Limb (tissue), 2 donors: Measurements from ENCODE around the gene TXNIP.

Experiments
- DNase-seq, 2 donors: peaks; one replicate each; pipeline ENCODE4 v3.0.0-alpha.2; 2016; ENCODE audit errors: extremely low spot score in 2 of 2

The TXNIP gene

DNA sequence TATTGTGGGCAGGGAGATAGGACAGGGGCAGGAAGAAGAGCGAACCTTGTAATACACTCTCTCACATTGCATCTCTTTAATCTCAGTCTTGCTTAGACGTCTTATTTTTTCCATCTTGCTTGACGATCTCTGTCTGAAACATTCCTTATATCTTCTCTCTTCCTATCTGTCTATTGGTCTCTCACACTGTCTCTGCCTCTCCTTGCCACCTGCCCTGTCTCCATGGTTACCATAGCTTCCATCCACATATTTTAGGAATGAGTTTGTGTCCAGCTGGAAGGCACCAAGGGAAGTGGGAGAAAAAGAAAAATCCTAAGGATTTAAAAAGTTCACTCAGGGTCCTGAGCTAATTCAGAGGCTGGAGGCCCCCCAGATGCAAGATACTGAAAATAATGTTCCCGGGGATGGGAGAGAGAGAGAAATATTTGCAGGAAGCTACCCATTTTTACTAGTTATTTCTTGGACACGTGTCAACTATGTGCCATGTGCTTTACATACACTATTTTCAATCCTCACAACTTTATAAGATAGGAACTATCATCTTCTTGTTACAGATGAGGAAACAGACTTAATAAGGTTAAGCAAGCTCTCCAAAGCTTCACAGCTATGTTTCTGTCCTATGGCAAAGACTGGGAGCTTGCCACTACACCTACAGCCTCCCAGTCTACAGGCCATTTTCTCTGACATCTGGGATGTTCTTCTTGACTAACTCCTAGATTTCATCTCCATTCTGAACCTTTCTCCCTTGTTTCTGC, 32.9 kb downstream of the TXNIP start:
- DNase-seq: no peak

DNA sequence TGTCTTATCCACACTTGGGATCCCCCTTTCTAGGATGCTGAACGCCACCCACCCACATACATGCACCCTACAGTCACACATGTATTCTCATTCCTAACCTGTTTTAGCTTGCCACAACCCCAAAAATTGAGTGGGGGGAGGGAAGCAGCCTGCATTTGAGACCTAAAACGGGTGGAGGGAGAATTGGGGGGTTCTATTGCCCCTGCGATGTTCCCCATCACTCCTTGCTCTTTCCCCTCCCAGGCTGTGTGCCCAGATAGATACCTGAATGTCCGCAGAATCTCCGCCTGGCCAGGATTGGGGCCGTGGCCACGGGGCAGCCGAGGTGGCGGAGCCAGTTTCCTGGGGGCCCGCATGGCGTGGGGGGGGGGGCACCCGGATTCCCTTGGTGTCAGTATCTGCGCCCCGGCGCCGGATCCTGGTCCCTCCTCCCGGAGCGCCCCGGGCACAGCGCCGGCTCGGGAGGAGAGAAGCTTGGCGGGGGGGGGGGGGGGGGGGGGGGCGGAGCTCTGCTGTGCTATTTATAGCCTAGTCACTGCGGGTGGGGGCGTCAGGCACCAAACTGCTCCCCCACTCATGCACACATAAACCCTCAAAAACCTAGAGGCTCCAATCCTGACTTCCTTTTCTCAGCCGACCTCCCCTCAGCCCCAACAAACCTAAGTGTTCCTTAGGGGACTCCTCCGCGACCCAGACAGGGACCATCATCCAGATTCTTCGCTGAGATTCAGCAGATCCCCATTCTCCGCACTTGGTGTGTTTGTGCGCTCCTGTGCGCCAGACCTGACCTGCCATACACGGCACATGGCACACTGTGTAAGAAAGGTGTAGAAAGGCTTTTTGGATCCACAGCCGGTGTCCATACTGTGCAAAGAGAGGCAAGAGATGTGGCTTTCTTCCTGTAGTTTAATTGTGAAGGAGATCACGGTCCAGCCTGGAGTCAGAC, 33.9 kb downstream of the TXNIP start:
- peak in 1 of 2 donors; percentile 74 for DNase-seq

DNA sequence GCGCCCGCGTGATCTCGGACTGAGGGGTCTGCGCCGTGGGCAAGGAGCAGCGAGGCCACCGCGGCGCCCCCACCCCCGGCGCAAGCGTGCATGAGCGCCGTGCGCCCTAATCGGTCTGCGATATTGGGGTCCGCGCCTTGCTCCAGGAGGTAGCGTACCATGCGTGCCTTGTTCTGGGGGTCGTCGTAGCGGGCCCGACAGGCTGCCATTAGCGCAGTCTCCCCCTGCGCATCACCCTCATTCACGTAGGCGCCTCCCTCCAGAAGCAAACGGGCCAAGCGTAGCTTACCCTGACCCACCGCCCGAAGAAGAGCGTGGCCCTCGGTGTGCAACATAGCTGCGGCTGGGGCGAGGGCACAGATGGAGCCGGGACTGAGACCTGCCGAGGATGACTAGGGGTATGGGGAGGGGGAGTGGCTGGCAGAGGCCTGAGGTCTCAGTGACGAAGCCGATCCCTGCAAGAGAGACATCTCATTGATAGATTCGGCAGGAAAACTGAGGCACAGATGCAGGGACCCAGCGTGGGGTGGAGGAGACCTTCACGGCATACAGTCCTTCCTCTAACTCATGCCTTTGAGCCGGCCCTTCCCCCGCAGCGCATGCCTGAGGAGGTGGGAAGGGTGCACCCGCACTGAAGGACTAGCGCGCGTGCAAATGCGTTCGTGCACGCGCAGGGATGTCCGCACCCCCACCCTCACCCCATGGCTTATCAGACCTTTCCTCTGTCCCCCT, 34.8 kb downstream of the TXNIP start:
- DNase-seq: peak in 1 of 2 donors; percentile 66

DNA sequence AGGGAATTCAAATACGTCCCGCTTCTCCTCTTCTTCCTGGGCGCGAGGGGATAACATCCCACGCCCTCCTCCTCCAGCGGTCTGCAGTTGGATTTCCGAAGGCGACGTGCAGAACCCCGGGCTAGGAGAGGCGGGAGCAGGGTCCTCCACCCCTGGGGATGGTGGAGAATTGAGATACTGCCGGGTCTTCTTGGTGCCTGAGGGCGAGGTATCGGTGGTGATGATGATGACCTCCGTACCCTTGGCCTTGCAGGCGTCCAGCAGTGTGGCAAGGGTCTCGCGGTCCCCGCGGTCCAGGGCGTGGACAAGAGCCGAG, 35.3 kb downstream of the TXNIP start:
- DNase-seq: no peak

DNA sequence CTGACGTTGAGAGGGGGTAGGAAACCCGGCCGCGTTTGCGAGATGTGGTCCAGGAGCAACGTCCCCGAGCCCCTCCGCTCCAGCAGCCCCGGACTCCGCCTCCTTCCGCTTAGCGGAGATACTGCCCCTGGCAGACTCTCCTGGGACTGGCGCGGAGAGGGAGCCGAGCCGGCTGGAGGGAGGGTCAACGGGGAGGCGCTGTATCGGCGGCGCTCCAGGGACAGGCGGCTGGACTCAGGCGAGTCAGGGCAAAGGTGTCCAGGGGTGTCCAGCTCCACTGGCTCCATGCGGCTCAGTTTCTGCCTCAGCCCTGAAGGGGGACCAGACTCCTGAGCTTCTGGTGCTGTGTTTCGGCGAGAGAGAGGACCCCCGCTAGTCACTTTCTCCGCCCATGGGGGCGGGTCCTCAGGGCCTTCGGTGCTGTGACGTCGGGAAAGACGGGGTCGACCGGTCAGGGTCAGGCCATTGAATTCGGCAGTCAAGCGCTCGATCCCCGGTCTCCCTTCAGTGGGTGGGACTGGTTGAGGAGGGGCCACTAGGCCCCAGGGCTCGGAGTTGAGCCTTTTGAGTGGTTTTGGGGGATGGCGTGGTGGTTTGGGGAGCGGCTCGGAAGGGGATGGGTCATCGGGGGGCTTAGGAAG, 35.8 kb downstream of the TXNIP start:
- peak in 1 of 2 donors; percentile 86 for DNase-seq

DNA sequence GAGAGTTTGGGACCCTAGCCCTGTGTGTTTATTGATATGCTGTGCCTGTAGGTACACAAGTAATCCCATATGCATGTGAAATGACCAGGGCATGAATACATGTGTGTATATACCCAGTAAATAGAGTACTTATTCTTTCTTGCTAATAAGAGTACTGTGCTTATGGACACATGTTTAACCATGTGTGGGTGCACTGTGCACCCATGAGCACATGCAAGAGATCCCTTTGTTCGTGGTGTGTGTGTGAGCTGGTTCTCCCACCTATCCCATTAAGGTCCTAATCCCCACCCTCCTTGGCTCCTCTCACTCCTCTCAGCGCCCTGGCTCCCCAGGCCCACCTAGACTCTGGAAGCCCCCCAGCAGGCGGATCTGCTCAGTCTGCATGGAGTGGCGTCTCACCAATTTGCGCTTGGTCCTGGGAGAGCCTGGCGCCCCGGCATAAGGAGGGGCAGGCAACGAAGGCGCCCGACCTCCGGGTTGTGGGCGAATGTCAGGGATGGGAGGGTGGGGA, 36.4 kb downstream of the TXNIP start:
- DNase-seq: no peak

DNA sequence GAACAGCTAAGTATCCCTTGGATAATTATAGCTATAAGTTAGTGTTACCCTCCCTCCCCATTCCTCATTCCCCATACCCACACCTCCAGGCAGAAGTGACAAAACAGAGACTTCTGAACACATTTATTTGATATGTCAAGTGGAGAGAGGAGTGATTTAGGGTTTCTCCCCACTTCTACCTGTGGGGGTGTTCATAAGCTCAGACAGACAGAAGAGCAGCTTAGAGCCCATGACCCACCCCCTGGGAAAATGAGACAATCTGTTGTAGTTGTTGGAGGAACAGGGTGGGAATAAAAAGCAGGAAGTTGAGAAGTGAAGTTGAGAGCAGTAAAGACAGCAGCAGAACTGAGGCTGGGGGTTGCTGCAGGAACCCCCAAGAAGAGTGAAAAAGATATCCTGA, 37.0 kb downstream of the TXNIP start:
- no peak for DNase-seq

DNA sequence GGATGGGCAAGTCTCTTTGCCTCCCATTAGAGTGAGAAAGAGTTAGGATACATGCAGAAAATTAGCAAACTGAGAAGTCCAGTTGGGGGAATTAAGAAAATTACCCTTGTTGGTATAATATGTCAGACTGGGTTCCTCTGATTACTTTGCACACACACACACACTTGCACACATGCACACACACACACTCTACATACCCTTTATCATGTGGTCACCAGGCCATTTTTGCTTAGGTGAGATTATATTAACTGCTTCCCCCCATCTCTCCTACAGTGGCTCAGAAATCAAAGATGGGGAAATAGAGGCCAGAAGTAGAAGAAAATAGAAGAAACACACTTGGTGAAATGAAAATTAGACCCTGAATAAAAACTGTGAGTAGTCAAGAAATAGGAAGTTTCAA, 37.6 kb downstream of the TXNIP start:
- no peak for DNase-seq

DNA sequence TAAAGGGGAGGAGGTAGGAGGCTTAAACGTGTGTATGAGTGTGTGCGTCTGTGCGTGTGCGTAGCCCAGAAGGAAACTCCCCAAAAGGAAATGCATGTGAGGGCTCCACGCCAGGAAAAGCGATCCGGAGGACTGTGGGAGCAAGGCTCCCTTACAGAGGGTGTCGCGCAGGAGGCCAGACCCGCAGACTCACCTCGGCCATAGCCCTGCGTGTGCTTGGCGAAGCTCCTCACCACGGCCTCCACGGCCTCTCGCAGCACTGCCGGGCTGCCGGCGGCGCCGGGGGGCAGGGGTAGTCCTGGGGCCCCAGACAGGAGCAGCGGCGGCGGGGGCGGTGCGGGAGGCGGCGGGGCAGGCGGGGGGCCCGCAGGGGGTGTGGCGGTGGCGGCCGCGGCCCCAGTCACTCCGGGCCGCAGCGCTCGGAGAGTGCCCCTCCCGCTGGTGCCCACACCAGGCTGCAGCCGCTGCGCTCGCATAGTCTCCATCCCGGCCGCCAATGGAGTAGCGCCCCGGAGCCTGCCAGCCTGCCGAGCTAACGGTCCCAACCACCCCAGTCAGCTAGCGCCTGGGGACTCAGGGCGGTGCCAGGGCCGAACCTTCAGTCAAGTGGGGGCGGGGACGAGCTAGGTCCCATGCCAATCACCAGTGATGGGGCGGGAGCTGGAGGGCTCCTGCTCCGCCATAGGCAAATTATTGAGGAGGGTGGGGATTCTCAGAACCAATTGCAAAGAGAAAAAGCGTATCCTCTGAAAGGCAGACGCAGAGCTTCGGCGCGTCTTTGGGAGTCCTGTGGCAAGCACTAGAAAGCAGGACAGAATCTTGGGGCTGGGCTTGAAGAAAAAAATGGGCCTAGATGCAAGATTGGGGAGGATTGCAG, 38.7 kb downstream of the TXNIP start, which contains the start of gene LIX1L:
LIX1L (minus strand) TSS at position 575 of the 877 bp plus-strand sequence; CDS start at position 485, 90 bp downstream.
- DNase-seq: peak; percentile 96 to 97

DNA sequence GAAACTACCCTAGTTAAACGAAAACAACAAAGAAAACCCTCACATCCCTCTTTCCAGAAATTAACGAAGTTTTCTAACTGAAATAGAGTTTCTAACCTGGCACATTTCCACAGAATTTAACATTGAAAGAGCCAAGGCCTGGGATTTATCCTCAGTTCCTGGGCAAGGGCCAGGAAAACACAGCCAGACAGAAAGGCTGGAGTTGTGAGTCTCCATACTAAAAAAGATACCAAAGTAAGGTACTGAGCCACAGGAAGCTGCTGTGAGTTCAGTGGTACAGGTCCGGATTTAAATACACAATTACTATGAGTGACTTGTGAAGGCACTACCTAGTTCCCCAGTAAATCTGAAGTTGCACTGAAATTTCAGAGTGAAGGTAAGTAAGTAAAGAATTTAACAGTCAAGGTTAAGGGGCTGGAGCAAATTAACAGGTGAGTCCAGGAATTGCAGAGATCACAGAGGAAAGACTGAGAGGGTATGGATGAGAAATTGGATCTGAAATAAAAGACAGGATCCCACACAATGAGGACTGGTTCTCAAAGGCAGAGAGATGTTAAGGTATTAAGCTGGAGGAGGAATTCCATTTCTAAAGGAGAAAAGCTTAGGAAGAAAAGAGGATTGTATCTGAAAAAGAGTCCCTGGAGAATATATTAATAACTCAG, 39.5 kb downstream of the TXNIP start:
- peak in 1 of 2 donors; percentile 48 for DNase-seq

DNA sequence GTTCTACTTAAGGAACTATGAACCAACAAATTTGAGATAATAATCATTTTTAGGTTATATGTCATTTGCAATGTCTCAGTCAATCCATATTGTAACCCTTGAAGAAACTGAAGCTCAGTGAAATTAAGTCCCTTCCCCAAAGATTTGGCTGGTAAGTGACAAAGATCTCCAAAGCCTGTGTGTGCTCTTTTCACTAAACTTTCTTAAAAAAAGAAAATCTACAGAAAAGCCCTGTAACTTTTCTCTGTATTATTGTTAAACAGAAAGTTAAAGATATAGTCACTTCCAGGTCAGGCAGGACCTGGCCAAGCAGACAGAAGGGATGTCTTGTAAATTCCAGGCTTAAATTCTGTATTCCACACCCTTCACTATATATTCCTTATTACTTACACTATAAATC, 40.0 kb downstream of the TXNIP start:
- DNase-seq: no peak

DNA sequence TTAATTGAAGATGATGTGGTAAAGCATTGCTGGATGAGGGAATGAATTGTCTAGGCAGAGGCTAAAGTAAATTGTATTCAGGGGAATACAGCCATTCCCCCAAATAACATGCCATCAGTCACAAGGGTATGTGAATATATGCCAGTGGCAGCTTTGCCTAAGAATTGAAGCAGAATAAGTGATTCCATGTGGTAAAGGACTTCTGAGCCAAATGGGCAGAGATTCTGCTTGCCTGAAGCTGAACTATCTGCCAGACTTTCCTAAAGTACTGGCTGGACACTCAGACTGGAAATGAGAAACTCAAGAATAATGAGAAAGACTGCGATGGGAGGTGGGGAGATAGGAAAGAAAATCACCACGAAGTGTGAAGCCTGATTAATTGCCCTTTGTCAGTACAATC, 40.9 kb downstream of the TXNIP start:
- no peak for DNase-seq

DNA sequence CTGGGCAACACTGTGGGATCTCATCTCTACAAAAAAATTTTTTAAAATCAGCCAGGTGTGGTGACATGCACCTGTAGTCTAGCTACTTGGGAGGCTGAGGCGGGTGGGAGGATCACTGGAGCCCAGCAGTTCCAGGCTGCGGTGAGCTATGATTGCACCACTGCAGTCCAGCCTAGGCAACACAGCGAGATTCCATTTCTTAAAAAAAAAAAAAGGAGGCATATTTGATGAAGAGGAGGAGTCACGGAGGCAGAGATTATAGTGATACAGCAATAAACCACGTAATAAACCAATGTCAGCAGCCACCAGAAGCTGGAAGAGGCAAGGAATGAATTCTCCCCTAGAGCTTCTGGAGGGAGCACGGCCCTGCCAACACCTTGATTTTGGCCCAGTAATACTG, 42.5 kb downstream of the TXNIP start:
- DNase-seq: no peak

DNA sequence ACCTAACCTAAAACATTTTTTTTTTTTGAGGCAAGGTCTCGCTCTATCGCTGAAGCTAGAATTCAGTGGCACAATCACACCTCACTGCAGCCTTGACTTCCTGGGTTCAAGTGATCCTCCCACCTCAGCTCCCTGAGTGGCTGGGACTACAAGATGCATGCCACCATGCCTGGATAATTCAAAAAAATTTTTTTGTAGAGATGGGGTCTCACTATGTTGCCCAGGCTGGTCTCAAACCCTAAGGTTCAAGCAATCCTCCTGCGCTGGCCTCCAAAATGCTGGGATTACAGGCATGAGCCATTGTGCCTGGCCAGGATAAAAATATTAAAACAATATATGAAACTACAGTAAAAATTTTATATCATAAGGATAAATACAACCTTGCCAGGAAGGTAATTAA, 43.5 kb downstream of the TXNIP start:
- no peak for DNase-seq

DNA sequence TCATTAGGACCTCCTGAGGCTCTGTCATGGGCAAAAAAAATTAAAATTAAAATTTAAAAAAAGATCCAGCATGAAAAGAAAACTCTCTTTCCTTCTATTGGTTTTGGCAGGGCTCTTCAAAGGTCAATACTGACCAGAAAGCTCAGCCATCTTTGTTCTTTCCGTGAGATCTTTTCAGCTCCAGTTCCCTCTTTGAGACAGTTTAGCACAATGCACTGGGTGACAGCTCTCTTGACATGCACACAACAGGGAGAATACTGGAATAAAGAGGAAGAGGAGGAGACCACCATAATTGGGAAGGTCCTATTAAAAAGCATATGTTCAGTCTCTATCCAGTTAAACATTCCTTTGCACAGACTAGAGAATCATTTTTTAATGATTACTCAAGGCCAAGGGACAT, 44.9 kb downstream of the TXNIP start:
- DNase-seq: no peak

DNA sequence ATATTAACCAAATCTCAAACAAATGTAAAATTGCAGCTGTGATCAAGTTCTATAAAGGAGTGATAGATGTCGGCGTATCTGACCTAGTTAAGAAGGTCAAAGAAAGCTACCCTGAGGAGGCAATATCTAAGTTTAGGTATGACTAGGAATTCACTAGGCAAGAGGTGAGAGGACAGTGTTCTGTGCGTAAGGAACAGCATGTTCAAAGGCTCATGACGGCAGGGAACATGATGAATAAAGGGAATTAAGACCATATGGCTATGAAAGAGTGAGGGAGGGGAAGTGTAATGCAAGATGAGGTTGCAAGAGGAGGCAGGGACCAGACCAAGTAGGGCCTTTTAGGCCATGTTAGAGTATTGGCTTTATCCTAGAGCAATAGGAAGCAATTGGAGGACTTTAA, 47.2 kb downstream of the TXNIP start:
- no peak for DNase-seq

DNA sequence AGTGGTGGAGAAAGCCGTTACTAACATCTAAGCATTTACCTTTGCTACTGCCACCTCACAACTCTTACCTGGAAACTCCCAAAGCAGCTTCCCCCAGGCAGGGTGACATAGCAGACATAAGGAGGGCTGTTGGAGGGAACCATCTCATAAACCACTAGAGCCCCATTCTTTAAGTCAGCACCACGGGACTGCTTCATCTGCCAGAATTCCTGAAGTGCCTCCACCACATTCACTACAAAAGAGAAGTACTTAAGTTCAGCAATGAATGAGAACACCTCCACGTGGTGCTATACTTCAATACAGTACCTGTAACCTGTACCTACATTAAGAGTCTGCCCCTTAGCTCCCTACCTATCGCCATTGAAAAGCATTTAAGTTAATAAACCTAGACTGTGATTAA, 48.8 kb downstream of the TXNIP start:
- no peak for DNase-seq

DNA sequence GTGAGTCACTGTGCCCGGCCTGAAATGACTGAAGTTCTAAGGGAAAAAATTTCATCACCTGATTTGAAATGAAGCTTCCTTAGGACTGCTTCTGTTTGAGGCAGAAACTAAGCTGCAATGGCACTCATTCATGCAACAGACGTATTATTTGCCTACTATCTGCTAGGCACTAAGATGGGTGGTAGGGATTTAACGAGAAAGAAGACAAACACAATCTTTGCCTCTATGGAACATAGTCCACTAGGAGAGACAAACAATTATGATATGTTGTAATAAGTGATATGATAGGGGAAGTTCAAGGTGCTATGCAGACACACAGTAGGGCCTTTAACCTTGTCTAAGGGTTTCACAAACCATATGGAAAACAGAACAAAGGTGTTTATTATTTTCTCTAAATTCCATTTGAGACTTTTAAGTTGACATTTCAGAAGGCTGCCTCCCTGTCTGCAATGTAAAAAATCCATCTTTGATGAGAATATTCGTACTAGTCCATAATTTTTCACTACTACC, 49.8 kb downstream of the TXNIP start:
- no peak for DNase-seq

DNA sequence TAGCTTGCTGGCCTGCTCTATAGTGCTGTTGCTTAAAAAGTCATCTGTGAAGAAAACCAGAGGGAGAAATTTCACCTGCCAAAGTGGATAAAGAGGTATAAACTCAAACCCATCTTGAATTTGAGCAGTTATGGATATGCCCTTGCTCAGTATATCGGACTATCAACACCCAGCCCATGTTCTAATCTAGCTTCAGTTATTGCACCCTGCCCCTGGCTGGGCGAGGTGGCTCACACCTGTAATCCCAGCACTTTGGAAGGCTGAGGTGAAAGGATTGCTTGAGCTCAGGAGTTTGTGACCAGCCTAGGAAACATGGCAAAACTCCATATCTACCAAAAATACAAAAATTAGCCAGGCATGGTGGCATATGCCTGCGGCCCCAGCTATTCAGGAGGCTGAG, 51.8 kb downstream of the TXNIP start:
- DNase-seq: no peak

DNA sequence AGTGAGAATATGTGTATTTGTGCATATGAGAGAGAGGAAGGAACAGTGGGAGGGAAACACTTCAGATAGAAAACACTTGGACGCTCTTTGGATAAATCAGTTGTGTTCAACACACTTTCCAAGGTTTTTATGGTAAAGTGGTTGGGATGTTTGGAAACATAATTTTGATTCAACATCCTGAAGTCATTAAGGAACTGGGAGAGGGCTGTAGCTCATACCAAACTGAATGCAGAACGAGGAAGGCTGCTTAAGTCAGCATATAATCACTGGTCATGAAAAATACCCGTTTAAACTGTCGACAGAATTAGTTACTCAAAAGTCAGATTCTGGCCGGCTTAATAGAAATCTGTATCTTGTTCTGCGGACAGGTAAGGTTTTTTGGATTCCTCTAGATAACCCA, 53.5 kb downstream of the TXNIP start:
- no peak for DNase-seq
